Neural cell (in vitro differentiated cells): Measurements from ENCODE around the gene NANOS2.

Source experiments
- EZH2 ChIP-seq: fragments of 200-600, 300-800 bp; shearing (Covaris generic), sonication (generic); IDR thresholded peaks from 2 replicates; pipeline ENCODE4 v1.6.1; 2014; ENCODE audit warnings: antibody characterized with exemption, low read length, borderline replicate concordance, mild to moderate bottlenecking; ENCODE audit not compliant: insufficient read depth, poor library complexity, severe bottlenecking
- POLR2AphosphoS5 ChIP-seq: IDR thresholded peaks from 2 replicates; pipeline ENCODE4 v1.6.1; 2012
- RAD21 ChIP-seq: fragments of 450-650 bp; conservative IDR thresholded peaks from 2 replicates; pipeline ENCODE4 v1.6.1; 2014; ENCODE audit warnings: antibody characterized with exemption, mild to moderate bottlenecking, moderate library complexity
- REST ChIP-seq: IDR thresholded peaks from 2 replicates; pipeline ENCODE4 v1.6.1; 2012; ENCODE audit warnings: borderline replicate concordance
- TF ChIP-seq, protein P1 (sequence below): fragments of 450-650 bp; IDR thresholded peaks from 2 replicates; pipeline ENCODE4 v1.5.1; 2014; ENCODE audit warnings: antibody characterized with exemption, mild to moderate bottlenecking, moderate library complexity; ENCODE audit not compliant: poor library complexity, severe bottlenecking

- TF ChIP-seq, protein P1, sequence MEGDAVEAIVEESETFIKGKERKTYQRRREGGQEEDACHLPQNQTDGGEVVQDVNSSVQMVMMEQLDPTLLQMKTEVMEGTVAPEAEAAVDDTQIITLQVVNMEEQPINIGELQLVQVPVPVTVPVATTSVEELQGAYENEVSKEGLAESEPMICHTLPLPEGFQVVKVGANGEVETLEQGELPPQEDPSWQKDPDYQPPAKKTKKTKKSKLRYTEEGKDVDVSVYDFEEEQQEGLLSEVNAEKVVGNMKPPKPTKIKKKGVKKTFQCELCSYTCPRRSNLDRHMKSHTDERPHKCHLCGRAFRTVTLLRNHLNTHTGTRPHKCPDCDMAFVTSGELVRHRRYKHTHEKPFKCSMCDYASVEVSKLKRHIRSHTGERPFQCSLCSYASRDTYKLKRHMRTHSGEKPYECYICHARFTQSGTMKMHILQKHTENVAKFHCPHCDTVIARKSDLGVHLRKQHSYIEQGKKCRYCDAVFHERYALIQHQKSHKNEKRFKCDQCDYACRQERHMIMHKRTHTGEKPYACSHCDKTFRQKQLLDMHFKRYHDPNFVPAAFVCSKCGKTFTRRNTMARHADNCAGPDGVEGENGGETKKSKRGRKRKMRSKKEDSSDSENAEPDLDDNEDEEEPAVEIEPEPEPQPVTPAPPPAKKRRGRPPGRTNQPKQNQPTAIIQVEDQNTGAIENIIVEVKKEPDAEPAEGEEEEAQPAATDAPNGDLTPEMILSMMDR: no peak
- TF ChIP-seq POLR2AphosphoS5 (peak; percentile 17), REST (no peak), RAD21 (no peak), EZH2 (no peak)
Measured at GRCh38 chr19:45955905-45956608, 41.5 kb upstream of the NANOS2 start.
